A549 (cell line): ENCODE measurements around the gene PTH2. TPM values are rescaled to one million over a fixed set of nuclear protein-coding genes. Genes with fewer than 3 reads are reported as not detected.

Source experiments
- ATAC-seq, 2 experiments: fragments of 200-7000 bp in 1 of 2; fragments of >200 bp in 1 of 2; cut with Nextera tagmentation in 1 of 2; cut with Tn5 transposase in 1 of 2; 3 replicates each; pipeline versions ENCODE4 v1.8.0 to v1.9.1; 2018 to 2020; ENCODE audit warnings: mild to moderate bottlenecking in 1 of 2, moderate library complexity in 1 of 2
- CTCF ChIA-PET: fragments of 300-600 bp; sonication (Branson Sonifier 250); formaldehyde crosslinking; extraction: SDS; loops from one replicate; lab custom pipeline; 2021; ENCODE audit warnings: antibody characterized with exemption, inconsistent platforms; lab: Yijun Ruan, JAX
- POLR2A ChIA-PET: fragments of 350-600 bp; formaldehyde crosslinking; extraction: SDS; loops from one replicate; lab custom pipeline; 2021; ENCODE audit warnings: antibody characterized with exemption, inconsistent platforms; lab: Yijun Ruan, JAX
- DNase-seq, 2 experiments: peaks; one replicate each; pipeline versions ENCODE4 v3.0.0 to v3.0.0-alpha.2; 2011 to 2016; ENCODE audit warnings: low read depth in 1 of 2, low spot score in 1 of 2
- FAIRE-seq: peaks from 2 replicates; lab custom pipeline; 2011; peaks lifted over from hg19 to GRCh38; lab: Jason Lieb, UNC
- H3K27ac ChIP-seq, 2 experiments: fragments of >200 bp; sonication (Bioruptor Twin); formaldehyde crosslinking; 3 replicates each; pipeline ENCODE4 v1.5.1; 2016 to 2017
- H3K4me1 ChIP-seq: fragments of >200 bp; sonication (Bioruptor Twin); formaldehyde crosslinking; 3 replicates; pipeline ENCODE4 v1.6.1; 2016
- H3K4me2 ChIP-seq: fragments of >200 bp; sonication (Bioruptor Twin); formaldehyde crosslinking; 3 replicates; pipeline ENCODE4 v1.6.1; 2016
- H3K4me3 ChIP-seq: fragments of >200 bp; sonication (Bioruptor Twin); formaldehyde crosslinking; 3 replicates; pipeline ENCODE4 v1.5.1; 2016
- H3K9me3 ChIP-seq: fragments of >200 bp; sonication (Bioruptor Twin); formaldehyde crosslinking; 3 replicates; pipeline ENCODE4 v1.6.1; 2016
- CBX2 ChIP-seq: fragments of 200-600 bp; sonication (generic); IDR thresholded peaks from 2 replicates; pipeline ENCODE4 v1.6.1; 2016; ENCODE audit warnings: low read depth, mild to moderate bottlenecking, borderline replicate concordance
- CBX8 ChIP-seq: fragments of 200-600 bp; sonication (generic); IDR thresholded peaks from 2 replicates; pipeline ENCODE4 v1.6.1; 2016
- CEBPB ChIP-seq, 2 experiments: fragments of >200 bp in 1 of 2; sonication (Bioruptor Twin) in 1 of 2; formaldehyde crosslinking in 1 of 2; IDR thresholded peaks; 2 replicates each; pipeline ENCODE4 v1.6.1; 2012 to 2016
- CHD2 ChIP-seq: fragments of 150-350 bp; IDR thresholded peaks from 2 replicates; pipeline ENCODE4 v1.6.1; 2014; ENCODE audit warnings: low read length; ENCODE audit not compliant: partially characterized antibody
- E2F6 ChIP-seq: IDR thresholded peaks from 2 replicates; pipeline ENCODE4 v1.6.1; 2012; ENCODE audit warnings: low read depth, borderline replicate concordance
- FOSB ChIP-seq: fragments of 250-450 bp; sonication (Bioruptor Pico); IDR thresholded peaks from 2 replicates; pipeline ENCODE4 v1.5.0; 2020; ENCODE audit warnings: mild to moderate bottlenecking, moderate library complexity
- FOSL2 ChIP-seq, 2 experiments: fragments of 450-650 bp in 1 of 2; fragments of >200 bp in 1 of 2; sonication (Bioruptor Twin) in 1 of 2; formaldehyde crosslinking; IDR thresholded peaks; 2 replicates each; pipeline versions ENCODE4 v1.5.0 to v1.6.1; 2016 to 2020; ENCODE audit warnings: mild to moderate bottlenecking in 1 of 2, moderate library complexity in 1 of 2
- GATA3 ChIP-seq: IDR thresholded peaks from 2 replicates; pipeline ENCODE4 v1.6.1; 2012; ENCODE audit warnings: borderline replicate concordance
- HDAC2 ChIP-seq: fragments of 200-600 bp; sonication (generic); IDR thresholded peaks from 2 replicates; pipeline ENCODE4 v1.6.1; 2016
- HES2 ChIP-seq: fragments of >200 bp; sonication (Bioruptor Twin); formaldehyde crosslinking; IDR thresholded peaks from 2 replicates; pipeline ENCODE4 v1.6.1; 2016
- JUN ChIP-seq, 2 experiments: fragments of >200 bp; sonication (Bioruptor Twin); formaldehyde crosslinking; IDR thresholded peaks; 2 replicates in 1 of 2; 3 replicates in 1 of 2; pipeline ENCODE4 v1.6.1; 2016 to 2017
- JUNB ChIP-seq: fragments of >200 bp; sonication (Bioruptor Twin); formaldehyde crosslinking; IDR thresholded peaks from 2 replicates; pipeline ENCODE4 v1.6.1; 2016
- KDM1A ChIP-seq: fragments of 200-600 bp; sonication (generic); IDR thresholded peaks from 2 replicates; pipeline ENCODE4 v1.6.1; 2016; ENCODE audit warnings: low read depth, mild to moderate bottlenecking
- KDM5A ChIP-seq: fragments of 200-600 bp; sonication (generic); IDR thresholded peaks from 2 replicates; pipeline ENCODE4 v1.6.1; 2016; ENCODE audit warnings: antibody characterized with exemption, mild to moderate bottlenecking
- MAX ChIP-seq: IDR thresholded peaks from 2 replicates; pipeline ENCODE4 v1.6.1; 2012
- MYC ChIP-seq: IDR thresholded peaks from 2 replicates; pipeline ENCODE4 v1.6.1; 2012; ENCODE audit warnings: mild to moderate bottlenecking, inconsistent platforms, low read length, improper control_type of control experiment, borderline replicate concordance
- NFE2L2 ChIP-seq: fragments of 150-350 bp; conservative IDR thresholded peaks from 2 replicates; pipeline ENCODE4 v1.6.1; 2014; ENCODE audit warnings: low read length
- NPAS2 ChIP-seq: fragments of 250-450 bp; sonication (Bioruptor Pico); IDR thresholded peaks from 2 replicates; pipeline ENCODE4 v1.8.0; 2022; ENCODE audit warnings: mild to moderate bottlenecking, moderate library complexity, borderline replicate concordance
- PBX3 ChIP-seq: IDR thresholded peaks from 2 replicates; pipeline ENCODE4 v1.6.1; 2012
- PHF8 ChIP-seq: fragments of 200-600 bp; sonication (generic); IDR thresholded peaks from 2 replicates; pipeline ENCODE4 v1.6.1; 2016; ENCODE audit warnings: low read depth, mild to moderate bottlenecking, antibody characterized with exemption, moderate library complexity, borderline replicate concordance
- REST ChIP-seq: fragments of 200-600 bp; sonication (generic); IDR thresholded peaks from 2 replicates; pipeline ENCODE4 v1.6.1; 2016; ENCODE audit warnings: antibody characterized with exemption, mild to moderate bottlenecking, moderate library complexity
- RFX5 ChIP-seq: fragments of 450-650 bp; IDR thresholded peaks from 2 replicates; pipeline ENCODE4 v1.7.1; 2014; ENCODE audit warnings: antibody characterized with exemption, mild to moderate bottlenecking, moderate library complexity
- SREBF2 ChIP-seq: fragments of 450-650 bp; IDR thresholded peaks from 2 replicates; pipeline ENCODE4 v1.6.1; 2014; ENCODE audit warnings: mild to moderate bottlenecking, moderate library complexity
- USF2 ChIP-seq: fragments of 450-650 bp; IDR thresholded peaks from 2 replicates; pipeline ENCODE4 v1.6.1; 2014; ENCODE audit warnings: antibody characterized with exemption
- ZFP36 ChIP-seq: fragments of 450-650 bp; IDR thresholded peaks from 2 replicates; pipeline ENCODE4 v1.6.1; 2014; ENCODE audit warnings: borderline replicate concordance; ENCODE audit not compliant: partially characterized antibody
- WGBS: methylation state at CpG from one replicate; pipeline ENCODE4 v1.1.6; 2017; ENCODE audit errors: missing lambda C conversion rate; 5-methylcytosine and 5-hydroxymethylcytosine counted together
- polyA plus RNA-seq, 4 experiments: library from polyadenylated mRNA; depleted of rRNA in 3 of 4; stranded (reverse); fragments of >200 nt; fragmentation: RNase III in 1 of 4; extraction: RNeasy Plus Mini Kit Qiagen cat#74134 plus additional on column Dnase treatment in 1 of 4; gene quantifications; 2 replicates in 3 of 4; 3 replicates in 1 of 4; pipeline ENCODE4 v1.2.3, GENCODE V29; 2011 to 2017

PTH2 gene
- polyA plus RNA-seq, 2 of the 4 experiments (the other 2 are of a cell fraction): not detected

GRCh38 chr19:49421878-49422202 is 1.4 kb downstream of the PTH2 start:
- FAIRE-seq (no peak), DNase-seq (no peak), ATAC-seq (no peak)
- peak overlapping the region; percentile 88 for H3K4me2 ChIP-seq
- H3K27ac ChIP-seq: no peak overlapping the region; a peak in 1 of 6 replicates
- H3K9me3 ChIP-seq: no peaks in the 10 kb centered on the region
- peaks cover 26% of the 10 kb centered on the region for H3K4me1 ChIP-seq
- H3K4me3 ChIP-seq: peak overlapping the region; percentile 38; the same call in 2 of the 3 replicates
- TF ChIP-seq MYC: no peak
- TF ChIP-seq MAX: no peak
- TF ChIP-seq FOSB (CRISPR knock-in tag): no peak
- TF ChIP-seq RFX5: no peak
- TF ChIP-seq ZFP36: no peak
- TF ChIP-seq NPAS2 (CRISPR knock-in tag): no peak
- TF ChIP-seq GATA3: no peak
- TF ChIP-seq FOSL2 (IDR thresholded peaks at IDR 0.05): no peak
- no peak for TF ChIP-seq FOSL2 (CRISPR knock-in tag; IDR thresholded peaks at IDR 0.05)
- POLR2A ChIA-PET: interaction anchor here (0.8 to 1.0 kb wide), 2 partner anchors 11 to 34 kb away, joined by 4 to 5 read pairs; partner anchors contain the start of gene KASH5
- 48% methylated on average over 2 of the region's 3 CpGs for WGBS
- CTCF ChIA-PET: interaction anchor here (0.6 to 13.8 kb wide), 16 partner anchors 9 to 166 kb away, joined by 3 to 141 read pairs (median 4); partner anchors contain the start of genes PIH1D1 and SLC17A7

- peaks cover 21% of the 10 kb centered on the region for H3K4me1 ChIP-seq
- peak overlapping the region; percentile 21; the same call in 1 of the 3 replicates for H3K4me3 ChIP-seq
- H3K4me2 ChIP-seq: peak overlapping the region; percentile 88
- ChIA-PET POLR2A (interaction anchor here (0.8 to 1.0 kb wide), 2 partner anchors 10 to 33 kb away, joined by 4 to 5 read pairs; partner anchors contain the start of gene KASH5), CTCF (interaction anchor here (0.6 to 13.8 kb wide), 16 partner anchors 8 to 166 kb away, joined by 3 to 141 read pairs (median 6); partner anchors contain the start of gene SLC17A7)
- H3K27ac ChIP-seq: no peak overlapping the region
- FAIRE-seq (no peak), ATAC-seq (peak in 1 of 2 experiments; percentile 4; a peak in 2 of 6 replicates), DNase-seq (no peak)
- WGBS: 58% methylated on average over 48 of the region's 48 CpGs
- TF ChIP-seq E2F6: peak; percentile 22; the same call in 1 of the 2 replicates
- no peak for TF ChIP-seq KDM5A
- no peak for TF ChIP-seq USF2
- TF ChIP-seq MYC: no peak
- TF ChIP-seq SREBF2: no peak
- no peak for TF ChIP-seq HDAC2
- TF ChIP-seq REST: no peak
- TF ChIP-seq NFE2L2: no peak
- no peak for TF ChIP-seq NPAS2 (CRISPR knock-in tag)
- H3K9me3 ChIP-seq: no peaks in the 10 kb centered on the region
These were observed 2.0 kb downstream of the PTH2 start for GRCh38 chr19:49421039-49421877.

- FAIRE-seq (no peak), ATAC-seq (no peak), DNase-seq (no peak)
- no peak overlapping the region for H3K4me2 ChIP-seq
- H3K9me3 ChIP-seq: no peaks in the 10 kb centered on the region
- ChIA-PET POLR2A (no interaction called here), CTCF (interaction anchor here (1.0 to 13.8 kb wide), 9 partner anchors 10 to 126 kb away, joined by 3 to 141 read pairs (median 17); partner anchors contain the start of gene SLC17A7)
- 81% methylated on average over 2 of the region's 2 CpGs for WGBS
- no peak overlapping the region for H3K27ac ChIP-seq
- no peak overlapping the region for H3K4me3 ChIP-seq
- peaks cover 14% of the 10 kb centered on the region; the same call in 2 of the 3 replicates for H3K4me1 ChIP-seq
- no peak for TF ChIP-seq KDM1A
- no peak for TF ChIP-seq JUNB
- TF ChIP-seq PBX3: no peak
- no peak for TF ChIP-seq HES2
- no peak for TF ChIP-seq USF2
- TF ChIP-seq CHD2: no peak
- TF ChIP-seq JUN (IDR thresholded peaks at IDR 0.05): no peak
- TF ChIP-seq CBX2: no peak
- no peak for TF ChIP-seq CBX8
- no peak for TF ChIP-seq CEBPB (IDR thresholded peaks at IDR 0.05)
- no peak for TF ChIP-seq PHF8
- TF ChIP-seq FOSB (CRISPR knock-in tag): no peak
These were observed 3.0 kb downstream of the PTH2 start for GRCh38 chr19:49420227-49420626.
